T-cell (primary cell): Measurements from ENCODE around the gene MYEOV. TPM values are rescaled to one million over a fixed set of nuclear protein-coding genes. Genes with fewer than 3 reads are reported as not detected.

Experiments used
- ATAC-seq, 4 experiments: fragments of 200-7000 bp in 3 of 4; fragments of 150-1000 bp in 1 of 4; cut with Tn5 transposase; replicated peaks in 1 of 4; 1 replicate in 3 of 4; 2 replicates in 1 of 4; pipeline ENCODE4 v1.10.0; 2021; ENCODE audit warnings: moderate library complexity in 3 of 4, mild to moderate bottlenecking in 2 of 4, moderate number of reproducible peaks in 1 of 4
- CTCF ChIA-PET, 2 donors: fragments of 300-600 bp; sonication (Branson Sonifier 250); formaldehyde crosslinking; loops; one replicate each; lab custom pipeline; 2022; ENCODE audit warnings: antibody characterized with exemption in 2 of 2; lab: Charles Lee
- POLR2A ChIA-PET, 2 donors: fragments of 300-600 bp; sonication (Branson Sonifier 250); formaldehyde crosslinking; loops; one replicate each; lab custom pipeline; 2022; ENCODE audit warnings: antibody characterized with exemption in 2 of 2; lab: Charles Lee
- DNase-seq, 35 experiments: peaks; one replicate each; pipeline versions ENCODE4 v3.0.0 to v3.0.0-alpha.2; 2013 to 2023
- H3K27ac ChIP-seq: one replicate; pipeline ENCODE4 v1.5.1; 2013; ENCODE audit warnings: low read length
- H3K27me3 ChIP-seq, 2 experiments: replicated peaks in 1 of 2; 1 replicate in 1 of 2; 2 replicates in 1 of 2; pipeline versions ENCODE4 v1.6.1 to v1.7.0; 2013; ENCODE audit warnings: low read length in 1 of 2, mixed read lengths in 1 of 2; ENCODE audit not compliant: control insufficient read depth in 2 of 2, insufficient read depth in 2 of 2; ENCODE audit errors: extremely low read depth in 1 of 2
- H3K36me3 ChIP-seq, 2 donors: 1 replicate in 1 of 2; 2 replicates in 1 of 2; pipeline versions ENCODE4 v1.6.1 to v1.7.0; 2013; ENCODE audit warnings: low read length in 1 of 2; ENCODE audit not compliant: control insufficient read depth in 2 of 2, insufficient read depth in 1 of 2; ENCODE audit errors: extremely low read depth in 1 of 2
- H3K4me1 ChIP-seq, 2 experiments: 1 replicate in 1 of 2; 2 replicates in 1 of 2; pipeline versions ENCODE4 v1.6.1 to v1.7.0; 2013; ENCODE audit warnings: low read length in 2 of 2, mixed read lengths in 1 of 2; ENCODE audit not compliant: insufficient read depth in 2 of 2, control insufficient read depth in 1 of 2; ENCODE audit errors: extremely low read depth in 1 of 2
- H3K4me3 ChIP-seq, 2 donors: 1 replicate in 1 of 2; 2 replicates in 1 of 2; pipeline versions ENCODE4 v1.5.1 to v1.7.0; 2013; ENCODE audit warnings: mild to moderate bottlenecking in 2 of 2, low read length in 1 of 2, moderate library complexity in 1 of 2; ENCODE audit not compliant: control insufficient read depth in 1 of 2; ENCODE audit errors: extremely low read depth in 1 of 2
- H3K9me3 ChIP-seq: 2 replicates; pipeline ENCODE4 v1.7.0; 2013
- H3K27ac Mint-ChIP-seq, 2 donors: one replicate each; pipeline ENCODE4 v1.8.0; 2020 to 2021; ENCODE audit warnings: mild to moderate bottlenecking in 2 of 2, mixed read lengths in 2 of 2
- H3K27me3 Mint-ChIP-seq, 2 donors: one replicate each; pipeline ENCODE4 v1.8.0; 2021 to 2022; ENCODE audit warnings: mixed read lengths in 2 of 2
- H3K36me3 Mint-ChIP-seq: one replicate; pipeline ENCODE4 v1.8.0; 2021; ENCODE audit warnings: mixed read lengths
- H3K4me1 Mint-ChIP-seq, 3 donors: one replicate each; pipeline ENCODE4 v1.8.0; 2020 to 2022; ENCODE audit warnings: mixed read lengths in 3 of 3, mild to moderate bottlenecking in 1 of 3
- H3K4me3 Mint-ChIP-seq, 3 donors: one replicate each; pipeline ENCODE4 v1.8.0; 2020 to 2022; ENCODE audit warnings: mild to moderate bottlenecking in 3 of 3, mixed read lengths in 3 of 3, moderate library complexity in 3 of 3
- H3K9me3 Mint-ChIP-seq, 3 donors: one replicate each; pipeline ENCODE4 v1.8.0; 2020 to 2022; ENCODE audit warnings: mixed read lengths in 3 of 3
- WGBS: methylation state at CpG from one replicate; pipeline ENCODE4 v1.1.5; 2013; ENCODE audit warnings: missing lambda C conversion rate; ENCODE audit not compliant: insufficient coverage; 5-methylcytosine and 5-hydroxymethylcytosine counted together
- total RNA-seq, 35 experiments: library from RNA in 6 of 35; stranded (reverse) in 6 of 35; fragments of 120-200 nt in 1 of 35; gene quantifications; one replicate each; pipeline versions ENCODE4 v1.2.1 to v1.2.4 and lab custom pipeline; 2013 to 2026

MYEOV gene
- total RNA-seq, 5 donors from 2014 or later (not counting 1 experiment from before 2014, with no cell fraction given) = 0.22 to 0.98 (median 0.50) TPM; not detected in 2

GRCh38 chr11:69303427-69303826 is 9.5 kb downstream of the MYEOV start:
- Mint-ChIP-seq H3K36me3 (no peaks in the 10 kb centered on the region), H3K27me3 (no peaks in the 10 kb centered on the region), H3K9me3 (no peaks in the 10 kb centered on the region), H3K4me1 (peaks cover 14 to 34% (median 26%) of the 10 kb centered on the region in 3 donors), H3K4me3 (no peak overlapping the region), H3K27ac (no peak overlapping the region)
- Histone ChIP-seq H3K27ac (no peak overlapping the region), H3K4me1 (peaks cover 2 to 14% of the 10 kb centered on the region in 2 experiments), H3K27me3 (no peaks in the 10 kb centered on the region), H3K4me3 (no peak overlapping the region), H3K9me3 (no peaks in the 10 kb centered on the region), H3K36me3 (no peaks in the 10 kb centered on the region)
- ATAC-seq (no peak), DNase-seq (no peak)
- 95% methylated on average over 12 of the region's 18 CpGs for WGBS
- POLR2A ChIA-PET = no interaction called here
- CTCF ChIA-PET = no interaction called here

- CTCF ChIA-PET = no interaction called here
- Mint-ChIP-seq H3K27me3 (no peaks in the 10 kb centered on the region), H3K36me3 (no peaks in the 10 kb centered on the region), H3K9me3 (no peaks in the 10 kb centered on the region), H3K27ac (no peak overlapping the region), H3K4me1 (peaks cover 9 to 34% (median 21%) of the 10 kb centered on the region in 3 donors), H3K4me3 (no peak overlapping the region)
- peaks cover 2 to 6% of the 10 kb centered on the region in 2 experiments for H3K4me1 ChIP-seq
- no peak overlapping the region for H3K27ac ChIP-seq
- POLR2A ChIA-PET = no interaction called here
- H3K27me3 ChIP-seq = no peaks in the 10 kb centered on the region
- no peak for ATAC-seq
- WGBS = 100% methylated on average over 1 of the region's 1 CpG
- no peaks in the 10 kb centered on the region for H3K9me3 ChIP-seq
- no peaks in the 10 kb centered on the region for H3K36me3 ChIP-seq
- H3K4me3 ChIP-seq = no peak overlapping the region
- DNase-seq = no peak
Observed at GRCh38 chr11:69304258-69304657, 10.3 kb downstream of the MYEOV start.

GRCh38 chr11:69304686-69305085 is 10.7 kb downstream of the MYEOV start:
- POLR2A ChIA-PET = no interaction called here
- Mint-ChIP-seq H3K27me3 (no peaks in the 10 kb centered on the region), H3K27ac (no peak overlapping the region), H3K4me3 (no peak overlapping the region), H3K4me1 (peaks cover 7 to 29% (median 19%) of the 10 kb centered on the region in 3 donors), H3K36me3 (no peaks in the 10 kb centered on the region), H3K9me3 (no peaks in the 10 kb centered on the region)
- Histone ChIP-seq H3K4me1 (peaks cover under 1 to 2% of the 10 kb centered on the region in 2 experiments), H3K27ac (no peak overlapping the region), H3K4me3 (no peak overlapping the region), H3K36me3 (no peaks in the 10 kb centered on the region), H3K9me3 (no peaks in the 10 kb centered on the region), H3K27me3 (no peaks in the 10 kb centered on the region)
- no CpG with 5 or more reads among the region's 6 CpGs for WGBS
- ATAC-seq (no peak), DNase-seq (no peak)
- CTCF ChIA-PET = no interaction called here

- no peaks in the 10 kb centered on the region for H3K27me3 ChIP-seq
- DNase-seq (no peak), ATAC-seq (no peak)
- ChIA-PET CTCF (interaction anchor here in 1 of 2 donors (0.7 kb wide), 1 partner anchor 32 kb away, joined by 3 read pairs; no protein-coding TSS in a partner anchor), POLR2A (interaction anchor here (0.6 kb wide), 2 partner anchors 13 to 901 kb away, joined by 3 read pairs; no protein-coding TSS in a partner anchor)
- WGBS = 78% methylated on average over 8 of the region's 11 CpGs
- Mint-ChIP-seq H3K36me3 (no peaks in the 10 kb centered on the region), H3K27me3 (no peaks in the 10 kb centered on the region), H3K27ac (no peak overlapping the region), H3K9me3 (no peaks in the 10 kb centered on the region), H3K4me3 (no peak overlapping the region), H3K4me1 (peaks cover 19 to 26% (median 20%) of the 10 kb centered on the region in 3 donors)
- H3K36me3 ChIP-seq = no peaks in the 10 kb centered on the region
- H3K9me3 ChIP-seq = no peaks in the 10 kb centered on the region
- H3K4me1 ChIP-seq = peaks cover 2 to 10% of the 10 kb centered on the region in 2 experiments
- H3K4me3 ChIP-seq = no peak overlapping the region
- H3K27ac ChIP-seq = no peak overlapping the region
Observed at GRCh38 chr11:69305885-69306540, 12.1 kb downstream of the MYEOV start.

- WGBS = 85% methylated on average over 3 of the region's 5 CpGs
- H3K4me3 Mint-ChIP-seq = no peak overlapping the region
- Histone ChIP-seq H3K9me3 (no peaks in the 10 kb centered on the region), H3K36me3 (no peaks in the 10 kb centered on the region), H3K27ac (no peak overlapping the region), H3K27me3 (no peaks in the 10 kb centered on the region), H3K4me3 (no peak overlapping the region), H3K4me1 (peaks cover 10 to 18% of the 10 kb centered on the region in 2 experiments)
- DNase-seq (no peak), ATAC-seq (no peak)
- no peaks in the 10 kb centered on the region for H3K36me3 Mint-ChIP-seq
- ChIA-PET CTCF (no interaction called here), POLR2A (no interaction called here)
- no peaks in the 10 kb centered on the region for H3K9me3 Mint-ChIP-seq
- H3K4me1 Mint-ChIP-seq = peaks cover 26 to 34% (median 28%) of the 10 kb centered on the region in 3 donors
- no peaks in the 10 kb centered on the region for H3K27me3 Mint-ChIP-seq
- no peak overlapping the region for H3K27ac Mint-ChIP-seq
Observed at GRCh38 chr11:69306821-69307220, 12.9 kb downstream of the MYEOV start.

GRCh38 chr11:69307421-69307820 is 13.5 kb downstream of the MYEOV start:
- no peaks in the 10 kb centered on the region for H3K36me3 Mint-ChIP-seq
- H3K27ac Mint-ChIP-seq = no peak overlapping the region
- H3K9me3 ChIP-seq = no peaks in the 10 kb centered on the region
- no peaks in the 10 kb centered on the region for H3K9me3 Mint-ChIP-seq
- H3K27me3 ChIP-seq = no peaks in the 10 kb centered on the region
- no peak overlapping the region for H3K27ac ChIP-seq
- H3K27me3 Mint-ChIP-seq = no peaks in the 10 kb centered on the region
- DNase-seq = no peak
- peaks cover 31 to 40% (median 33%) of the 10 kb centered on the region in 3 donors for H3K4me1 Mint-ChIP-seq
- WGBS = 70% methylated on average over 2 of the region's 6 CpGs
- H3K4me3 Mint-ChIP-seq = no peak overlapping the region
- H3K4me3 ChIP-seq = no peak overlapping the region
- ChIA-PET CTCF (no interaction called here), POLR2A (interaction anchor here in 1 of 2 donors (0.6 kb wide), 1 partner anchor 10 kb away, joined by 3 read pairs; no protein-coding TSS in a partner anchor)
- no peaks in the 10 kb centered on the region for H3K36me3 ChIP-seq
- peaks cover 11 to 24% of the 10 kb centered on the region in 2 experiments for H3K4me1 ChIP-seq
- no peak for ATAC-seq
